Measurements from ENCODE around the gene FAM50A.

GRCh38 chrX:154449618-154450017 is 5.7 kb downstream of the FAM50A start:
- TF ChIP-seq EZH2 (IDR thresholded peaks at IDR 0.05; ENCODE audit: insufficient read depth, poor library complexity, severe bottlenecking) (no peak), EZH2phosphoT487 (IDR thresholded peaks at IDR 0.05; ENCODE audit: insufficient read depth, low read depth) (no peak)
